GM12891 (cell line): ENCODE results near the gene ACER3.
"Not testable (repeated sequence)": the region's sequence is repeated elsewhere in the genome, so short reads cannot be mapped to it uniquely, and the experiment has no call there.

ENCODE experiments used
- DNase-seq: peaks from one replicate; pipeline ENCODE4 v3.0.0; 2011; ENCODE audit warnings: low spot score; ENCODE audit not compliant: insufficient read length
- FAIRE-seq: peaks from 2 replicates; lab custom pipeline; 2011; peaks lifted over from hg19 to GRCh38; lab: Jason Lieb, UNC
- PAX5 ChIP-seq: IDR thresholded peaks from 2 replicates; pipeline ENCODE4 v1.6.1; 2011; ENCODE audit warnings: low read length, moderate library complexity, mild to moderate bottlenecking; ENCODE audit not compliant: insufficient read depth, severe bottlenecking
- POLR2A ChIP-seq: IDR thresholded peaks from 2 replicates; pipeline ENCODE4 v1.6.1; 2011; ENCODE audit warnings: low read depth, low read length, control low read depth
- POLR2AphosphoS5 ChIP-seq: IDR thresholded peaks from 2 replicates; pipeline ENCODE4 v1.6.1; 2011; ENCODE audit warnings: low read depth, low read length, control low read depth
- POU2F2 ChIP-seq: IDR thresholded peaks from 2 replicates; pipeline ENCODE4 v1.6.1; 2011; ENCODE audit warnings: low read depth, mild to moderate bottlenecking, control low read depth, low read length, moderate library complexity
- SPI1 ChIP-seq: IDR thresholded peaks from 2 replicates; pipeline ENCODE4 v1.6.1; 2011; ENCODE audit warnings: low read depth, low read length, control low read depth
- TAF1 ChIP-seq: IDR thresholded peaks from 2 replicates; pipeline ENCODE4 v1.6.1; 2011; ENCODE audit warnings: low read depth, low read length, control low read depth

ACER3 gene

GRCh38 chr11:76962583-76963416, 102.1 kb downstream of the ACER3 start:
- no peak for TF ChIP-seq TAF1
- no peak for TF ChIP-seq SPI1
- TF ChIP-seq POU2F2 = no peak; the same call in 1 of the 2 replicates
- FAIRE-seq (peak; percentile 88), DNase-seq (peak; percentile 30)

- not testable (repeated sequence) for FAIRE-seq, DNase-seq
Measured at GRCh38 chr11:76963417-76964168, 102.9 kb downstream of the ACER3 start.

- TF ChIP-seq TAF1 = no peak
- no peak for DNase-seq
- no peak for FAIRE-seq
Measured at GRCh38 chr11:76972051-76972450, 111.3 kb downstream of the ACER3 start.

GRCh38 chr11:76974179-76974891, 113.6 kb downstream of the ACER3 start:
- no peak for TF ChIP-seq POLR2AphosphoS5
- no peak for TF ChIP-seq PAX5
- no peak for TF ChIP-seq POU2F2
- TF ChIP-seq POLR2A = no peak
- TF ChIP-seq TAF1 = no peak
- no peak for TF ChIP-seq SPI1
- DNase-seq (no peak), FAIRE-seq (no peak)

GRCh38 chr11:76975513-76975912, 114.8 kb downstream of the ACER3 start:
- TF ChIP-seq SPI1 = no peak
- TF ChIP-seq TAF1 = no peak
- no peak for TF ChIP-seq PAX5
- no peak for TF ChIP-seq POLR2A
- no peak for TF ChIP-seq POU2F2
- no peak for TF ChIP-seq POLR2AphosphoS5
- no peak for DNase-seq
- FAIRE-seq = no peak

GRCh38 chr11:76977791-76978190, 117.1 kb downstream of the ACER3 start:
- DNase-seq (no peak), FAIRE-seq (no peak)
- TF ChIP-seq PAX5 (no peak), TAF1 (no peak), POLR2AphosphoS5 (no peak), SPI1 (no peak), POLR2A (no peak), POU2F2 (no peak)

GRCh38 chr11:76978239-76978638, 117.5 kb downstream of the ACER3 start:
- DNase-seq (no peak), FAIRE-seq (no peak)
- TF ChIP-seq PAX5 (no peak), POLR2AphosphoS5 (no peak), SPI1 (no peak), POU2F2 (no peak), POLR2A (no peak), TAF1 (no peak)

GRCh38 chr11:76978818-76979217, 118.1 kb downstream of the ACER3 start:
- no peak for TF ChIP-seq TAF1
- no peak for TF ChIP-seq SPI1
- no peak for TF ChIP-seq POU2F2
- TF ChIP-seq POLR2A = no peak
- TF ChIP-seq PAX5 = no peak
- TF ChIP-seq POLR2AphosphoS5 = no peak
- DNase-seq (no peak), FAIRE-seq (no peak)

- FAIRE-seq (no peak), DNase-seq (no peak)
- TF ChIP-seq TAF1 (no peak), POLR2A (no peak), POLR2AphosphoS5 (no peak), SPI1 (no peak), PAX5 (no peak), POU2F2 (no peak)
Measured at GRCh38 chr11:76980196-76980595, 119.5 kb downstream of the ACER3 start.

- TF ChIP-seq TAF1 = no peak
- no peak for TF ChIP-seq SPI1
- TF ChIP-seq POLR2A = no peak
- no peak for TF ChIP-seq PAX5
- TF ChIP-seq POLR2AphosphoS5 = no peak
- no peak for FAIRE-seq
- no peak for DNase-seq
Measured at GRCh38 chr11:76984743-76985142, 124.0 kb downstream of the ACER3 start.
